WTC11 (cell line): ENCODE data around the gene PAK1IP1. TPM values are rescaled to one million over a fixed set of nuclear protein-coding genes. Genes with fewer than 3 reads are reported as not detected.

Source experiments
- ARID4B ChIP-seq: sonication (generic); formaldehyde crosslinking; IDR thresholded peaks from 2 replicates; pipeline ENCODE4 v1.8.0; 2023; ENCODE audit warnings: missing genetic modification reagents, mild to moderate bottlenecking, borderline replicate concordance
- ATF1 ChIP-seq: sonication (generic); formaldehyde crosslinking; IDR thresholded peaks from 2 replicates; pipeline ENCODE4 v1.8.1; 2023; ENCODE audit warnings: mild to moderate bottlenecking, moderate library complexity, missing genetic modification reagents
- ATF3 ChIP-seq: sonication (generic); formaldehyde crosslinking; conservative IDR thresholded peaks from 2 replicates; pipeline ENCODE4 v1.8.1; 2022; ENCODE audit warnings: mild to moderate bottlenecking, missing genetic modification reagents
- CREM ChIP-seq: sonication (generic); formaldehyde crosslinking; IDR thresholded peaks from 2 replicates; pipeline ENCODE4 v1.8.1; 2022; ENCODE audit warnings: mild to moderate bottlenecking, missing genetic modification reagents, moderate library complexity
- CTCF ChIP-seq: fragments of 200-600 bp; IDR thresholded peaks from 2 replicates; pipeline ENCODE4 v1.8.0; 2022; ENCODE audit warnings: antibody characterized with exemption
- E2F5 ChIP-seq: sonication (generic); formaldehyde crosslinking; IDR thresholded peaks from 2 replicates; pipeline ENCODE4 v1.8.1; 2022; ENCODE audit warnings: mild to moderate bottlenecking, moderate library complexity, missing genetic modification reagents
- FOXJ3 ChIP-seq: sonication (generic); formaldehyde crosslinking; IDR thresholded peaks from 2 replicates; pipeline ENCODE4 v1.9.0; 2021; ENCODE audit warnings: missing genetic modification reagents, mild to moderate bottlenecking, borderline replicate concordance
- FOXK1 ChIP-seq: sonication (generic); formaldehyde crosslinking; IDR thresholded peaks from 2 replicates; pipeline ENCODE4 v1.8.0; 2022; ENCODE audit warnings: mild to moderate bottlenecking, moderate library complexity, missing genetic modification reagents
- GABPB1 ChIP-seq: sonication (generic); formaldehyde crosslinking; IDR thresholded peaks from 2 replicates; pipeline ENCODE4 v1.8.1; 2023; ENCODE audit warnings: mild to moderate bottlenecking, missing genetic modification reagents
- GTF2I ChIP-seq: fragments of 250-450 bp; sonication (Bioruptor Pico); conservative IDR thresholded peaks from 2 replicates; pipeline ENCODE4 v1.4.0; 2021; ENCODE audit warnings: mild to moderate bottlenecking
- HMGA2 ChIP-seq: fragments of 250-450 bp; sonication (Bioruptor Pico); IDR thresholded peaks from 2 replicates; pipeline ENCODE4 v1.4.0; 2021; ENCODE audit warnings: mild to moderate bottlenecking, moderate library complexity
- IRF1 ChIP-seq: sonication (generic); formaldehyde crosslinking; IDR thresholded peaks from 2 replicates; pipeline ENCODE4 v1.8.0; 2023; ENCODE audit warnings: missing genetic modification reagents
- IRF2 ChIP-seq: sonication (generic); formaldehyde crosslinking; IDR thresholded peaks from 2 replicates; pipeline ENCODE4 v1.8.0; 2022; ENCODE audit warnings: low read depth, missing genetic modification reagents, borderline replicate concordance
- JAZF1 ChIP-seq: fragments of 250-450 bp; sonication (Bioruptor Pico); IDR thresholded peaks from 2 replicates; pipeline ENCODE4 v1.9.0; 2021; ENCODE audit warnings: moderate library complexity, mild to moderate bottlenecking, inconsistent platforms
- JUN ChIP-seq: sonication (generic); formaldehyde crosslinking; IDR thresholded peaks from 2 replicates; pipeline ENCODE4 v1.8.0; 2023; ENCODE audit warnings: mild to moderate bottlenecking, missing genetic modification reagents
- NFYB ChIP-seq: sonication (generic); formaldehyde crosslinking; conservative IDR thresholded peaks from 2 replicates; pipeline ENCODE4 v1.8.0; 2022; ENCODE audit warnings: low read depth, missing genetic modification reagents
- NR2C2 ChIP-seq: sonication (generic); formaldehyde crosslinking; IDR thresholded peaks from 2 replicates; pipeline ENCODE4 v1.8.0; 2022; ENCODE audit warnings: mild to moderate bottlenecking, missing genetic modification reagents
- PREB ChIP-seq: sonication (generic); formaldehyde crosslinking; IDR thresholded peaks from 2 replicates; pipeline ENCODE4 v1.8.1; 2022; ENCODE audit warnings: mild to moderate bottlenecking, missing genetic modification reagents, moderate library complexity, borderline replicate concordance
- RORB ChIP-seq: fragments of 250-450 bp; sonication (Bioruptor Pico); IDR thresholded peaks from 2 replicates; pipeline ENCODE4 v1.9.0; 2021; ENCODE audit warnings: mild to moderate bottlenecking
- SMAD3 ChIP-seq: sonication (generic); formaldehyde crosslinking; IDR thresholded peaks from 2 replicates; pipeline ENCODE4 v1.8.0; 2022; ENCODE audit warnings: missing genetic modification reagents, mild to moderate bottlenecking, borderline replicate concordance
- TEAD1 ChIP-seq: sonication (generic); formaldehyde crosslinking; IDR thresholded peaks from 2 replicates; pipeline ENCODE4 v1.8.0; 2022; ENCODE audit warnings: mild to moderate bottlenecking, missing genetic modification reagents
- ZNF232 ChIP-seq: sonication (generic); formaldehyde crosslinking; IDR thresholded peaks from 2 replicates; pipeline ENCODE4 v1.8.0; 2022; ENCODE audit warnings: mild to moderate bottlenecking, missing genetic modification reagents
- ZNF281 ChIP-seq: sonication (generic); formaldehyde crosslinking; IDR thresholded peaks from 2 replicates; pipeline ENCODE4 v1.8.0; 2023; ENCODE audit warnings: mild to moderate bottlenecking, missing genetic modification reagents
- ZNF416 ChIP-seq: fragments of 250-450 bp; sonication (Bioruptor Pico); IDR thresholded peaks from 2 replicates; pipeline ENCODE4 v1.9.0; 2021; ENCODE audit warnings: mild to moderate bottlenecking, inconsistent platforms
- ZNF423 ChIP-seq: fragments of 250-450 bp; sonication (Bioruptor Pico); IDR thresholded peaks from 2 replicates; pipeline ENCODE4 v2.1.2; 2022; ENCODE audit warnings: mild to moderate bottlenecking, moderate library complexity
- ZSCAN18 ChIP-seq: fragments of 250-450 bp; sonication (Bioruptor Pico); IDR thresholded peaks from 2 replicates; pipeline ENCODE4 v2.1.2; 2022; ENCODE audit warnings: mild to moderate bottlenecking, moderate library complexity
- total RNA-seq: library from RNA; stranded (reverse); gene quantifications from 3 replicates; pipeline ENCODE4 v1.2.3, GENCODE V29; 2021

Gene PAK1IP1
- total RNA-seq, 1 experiment from 2014 or later: 30.4 TPM

- TF ChIP-seq ARID4B (CRISPR knock-in tag) (no peak), ATF1 (CRISPR knock-in tag) (no peak), CREM (CRISPR knock-in tag) (peak; percentile 98), CTCF (no peak), E2F5 (no peak), JAZF1 (no peak), ZNF232 (CRISPR knock-in tag) (peak; percentile 45), SMAD3 (CRISPR knock-in tag) (0 out of 2 replicates have a peak, but pooled peaks have one; percentile 52), NR2C2 (CRISPR knock-in tag) (no peak), NFYB (CRISPR knock-in tag) (no peak), ZNF281 (CRISPR knock-in tag) (no peak), IRF1 (no peak), FOXK1 (CRISPR knock-in tag) (peak; percentile 39), ZSCAN18 (CRISPR knock-in tag) (no peak), RORB (CRISPR knock-in tag) (no peak), JUN (CRISPR knock-in tag) (no peak), ZNF416 (CRISPR knock-in tag) (0 out of 2 replicates have a peak, but pooled peaks have one; percentile 36), HMGA2 (CRISPR knock-in tag) (no peak), IRF2 (CRISPR knock-in tag) (no peak), GABPB1 (0 out of 2 replicates have a peak, but pooled peaks have one; percentile 32), PREB (CRISPR knock-in tag) (no peak; the same call in 1 of the 2 replicates), ZNF423 (no peak), TEAD1 (CRISPR knock-in tag) (0 out of 2 replicates have a peak, but pooled peaks have one; percentile 39), FOXJ3 (CRISPR knock-in tag) (no peak), ATF3 (CRISPR knock-in tag) (no peak), GTF2I (CRISPR knock-in tag) (no peak)
Observed at GRCh38 chr6:10694302-10695085, at the start of gene PAK1IP1, which contains the start of gene C6orf52 (continued).
